GM21737 (cell line): Measurements from ENCODE around the gene LAMA5.

ENCODE experiments used
- ATAC-seq: cut with Tn5 transposase; IDR thresholded peaks from one replicate; pipeline ENCODE4 v1.9.1; 2021; ENCODE audit warnings: mild to moderate bottlenecking, moderate library complexity; ENCODE audit not compliant: unreplicated experiment

Gene LAMA5

DNA sequence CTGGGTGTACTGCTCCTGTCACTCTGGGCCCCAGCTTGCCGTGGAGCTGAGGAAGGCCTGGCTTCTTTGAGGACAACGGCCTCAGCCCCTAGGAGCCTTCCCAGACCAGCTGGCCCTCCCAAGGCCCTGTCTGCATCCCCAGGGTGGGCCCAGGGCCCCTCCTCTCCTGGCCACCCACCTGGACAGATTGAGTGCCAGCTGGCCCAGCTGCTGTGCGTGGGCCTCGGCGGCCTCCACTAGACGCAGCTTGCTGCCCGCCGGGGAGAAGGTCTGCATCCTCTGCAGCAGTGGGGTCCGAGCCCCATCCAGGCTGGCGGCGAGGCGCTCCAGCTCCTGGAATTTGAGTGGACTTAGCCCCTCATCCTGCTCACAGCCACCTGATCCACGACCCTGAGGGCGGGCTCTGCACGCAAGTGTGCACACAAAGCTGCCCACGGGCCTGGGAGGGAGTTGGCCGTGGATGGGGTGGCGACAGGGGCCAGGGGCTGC lies 49.9 kb downstream of the LAMA5 start:
- no peak for ATAC-seq

DNA sequence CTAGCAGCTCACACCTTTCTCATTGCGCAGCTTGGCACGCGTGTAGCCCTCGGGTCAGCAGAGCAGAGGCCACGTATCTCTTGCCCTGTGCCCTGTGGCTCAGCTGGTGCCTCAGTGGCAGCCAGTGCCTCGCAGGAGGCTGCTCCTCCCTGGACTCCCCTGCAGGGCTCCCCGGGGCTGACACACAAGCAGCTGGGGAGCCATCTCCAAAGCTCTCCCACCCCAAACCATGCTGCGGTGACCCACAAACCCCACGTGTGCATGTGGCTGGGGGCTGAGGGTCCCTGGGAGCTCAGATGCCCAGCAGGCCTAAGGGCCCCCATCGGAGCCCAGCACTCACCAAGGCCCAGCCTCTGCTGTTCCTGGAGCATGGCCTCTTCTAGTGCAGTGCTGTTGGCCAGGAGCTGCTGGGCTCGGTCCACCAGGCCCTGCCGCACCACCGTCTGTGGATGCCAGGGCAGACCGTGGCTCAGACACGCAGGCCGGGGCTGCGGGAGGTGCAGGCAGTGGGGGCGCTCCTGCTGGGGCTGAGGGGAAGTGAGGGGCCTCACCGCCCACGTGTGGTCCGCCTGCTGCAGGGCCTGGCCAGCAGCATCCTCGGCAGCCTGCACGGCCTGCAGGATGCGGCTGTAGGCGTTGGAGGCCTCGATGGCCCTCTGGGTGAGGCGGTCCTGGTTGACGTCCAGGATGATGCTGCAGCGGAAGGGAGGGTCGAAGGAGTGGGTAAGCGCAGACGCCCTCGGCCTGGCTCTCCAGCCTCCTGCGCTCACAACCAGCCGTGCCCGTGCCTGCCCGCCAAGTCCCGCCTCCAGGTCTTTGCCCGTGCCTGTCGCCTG lies 50.6 kb downstream of the LAMA5 start:
- ATAC-seq: no peak

DNA sequence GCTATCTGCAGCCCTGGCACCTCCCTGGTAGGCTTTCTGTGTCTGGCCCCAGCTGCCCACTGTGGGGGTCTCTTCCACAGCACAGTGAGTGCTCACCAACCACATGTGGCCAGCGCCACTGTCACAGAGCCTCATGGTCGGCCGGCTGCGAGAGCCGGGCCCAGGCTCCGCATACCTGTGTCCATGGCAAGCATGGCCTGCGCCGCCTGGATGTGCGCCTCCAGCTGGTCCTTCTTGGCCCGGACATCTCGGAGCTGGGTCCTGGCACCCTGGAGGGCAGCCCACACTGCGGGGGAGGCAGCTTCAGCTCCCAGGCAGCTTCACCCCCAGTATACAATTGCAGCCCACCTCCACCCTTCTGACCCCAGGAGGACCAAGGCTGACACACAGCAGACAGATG lies 51.3 kb downstream of the LAMA5 start:
- no peak for ATAC-seq

DNA sequence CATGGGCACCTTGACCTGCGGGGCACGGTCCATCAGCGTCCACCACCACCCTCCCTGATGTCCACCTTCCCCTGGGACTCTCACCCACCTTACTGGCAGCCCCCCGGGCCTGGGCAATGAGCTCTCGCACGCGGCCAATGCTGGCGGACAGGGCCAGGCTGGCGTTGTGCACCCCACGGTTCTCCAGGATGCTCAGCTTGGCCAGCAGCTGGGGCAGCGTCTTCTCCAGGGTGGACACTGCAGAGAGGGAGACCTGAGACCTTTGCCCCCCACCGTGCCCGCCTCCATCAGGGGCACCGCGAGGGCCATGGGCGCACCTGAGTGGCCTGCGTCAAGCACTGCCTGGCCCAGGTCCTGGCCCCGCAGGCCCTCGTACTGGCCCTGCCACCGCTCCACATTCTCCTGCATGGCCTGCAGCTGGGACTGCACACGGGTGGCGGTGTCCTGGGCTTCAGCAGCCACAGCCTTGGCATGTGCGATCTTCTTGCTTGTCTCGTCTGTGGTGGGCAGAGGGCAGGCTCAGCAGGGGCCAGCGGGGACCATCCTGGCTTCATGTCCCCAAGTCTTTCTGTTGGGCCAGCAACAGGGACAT lies 52.3 kb downstream of the LAMA5 start:
- ATAC-seq: no peak

DNA sequence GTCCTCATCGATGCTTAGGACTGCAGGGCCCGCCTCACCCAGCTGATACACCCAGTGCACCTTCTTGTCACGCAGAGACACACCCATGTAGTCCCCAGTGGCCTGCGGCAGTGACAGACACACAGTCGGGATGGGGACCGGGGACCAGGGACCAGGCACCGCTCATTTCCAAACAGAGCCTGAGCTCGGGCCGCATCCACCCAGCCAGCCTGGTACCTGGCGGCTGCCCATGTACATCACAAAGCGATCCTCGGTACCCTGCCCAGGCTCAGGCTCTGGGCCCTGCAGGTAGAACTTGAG lies 52.8 kb downstream of the LAMA5 start:
- no peak for ATAC-seq

DNA sequence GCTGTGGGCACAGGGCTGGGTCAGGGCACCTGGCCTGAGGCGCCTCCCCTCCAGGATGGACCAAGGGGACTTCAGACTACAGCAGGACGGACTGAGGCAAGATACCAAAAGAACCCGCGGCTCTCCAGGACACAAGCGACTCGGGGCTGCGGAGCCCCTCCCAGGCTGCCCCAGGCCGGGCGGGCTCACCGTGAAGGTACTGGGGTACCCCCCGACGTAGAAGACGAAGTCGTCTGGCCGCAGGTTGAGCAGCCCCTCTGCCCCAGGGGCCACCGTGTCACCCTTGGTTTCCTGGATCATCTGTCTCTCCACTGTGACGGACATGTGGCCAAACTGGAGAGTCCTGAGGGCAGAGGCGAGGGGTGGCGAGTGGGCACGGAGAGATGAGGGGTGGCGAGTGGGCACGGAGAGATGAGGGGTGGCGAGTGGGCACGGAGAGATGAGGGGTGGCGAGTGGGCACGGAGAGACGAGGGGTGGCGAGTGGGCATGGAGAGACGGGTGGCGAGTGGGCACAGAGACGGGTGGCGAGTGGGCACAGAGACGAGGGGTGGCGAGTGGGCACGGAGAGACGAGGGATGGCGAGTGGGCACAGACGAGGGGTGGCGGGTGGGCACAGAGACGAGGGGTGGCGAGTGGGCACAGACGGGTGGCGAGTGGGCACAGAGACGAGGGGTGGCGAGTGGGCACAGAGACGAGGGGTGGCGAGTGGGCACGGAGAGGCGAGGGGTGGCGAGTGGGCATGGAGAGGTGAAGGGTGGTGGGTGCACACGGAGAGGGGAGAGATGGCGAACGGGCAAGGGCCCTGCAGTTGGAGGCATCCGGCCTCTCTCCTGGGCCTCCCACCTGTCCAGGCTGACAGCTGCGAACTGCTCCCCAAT lies 53.4 kb downstream of the LAMA5 start:
- ATAC-seq: no peak

DNA sequence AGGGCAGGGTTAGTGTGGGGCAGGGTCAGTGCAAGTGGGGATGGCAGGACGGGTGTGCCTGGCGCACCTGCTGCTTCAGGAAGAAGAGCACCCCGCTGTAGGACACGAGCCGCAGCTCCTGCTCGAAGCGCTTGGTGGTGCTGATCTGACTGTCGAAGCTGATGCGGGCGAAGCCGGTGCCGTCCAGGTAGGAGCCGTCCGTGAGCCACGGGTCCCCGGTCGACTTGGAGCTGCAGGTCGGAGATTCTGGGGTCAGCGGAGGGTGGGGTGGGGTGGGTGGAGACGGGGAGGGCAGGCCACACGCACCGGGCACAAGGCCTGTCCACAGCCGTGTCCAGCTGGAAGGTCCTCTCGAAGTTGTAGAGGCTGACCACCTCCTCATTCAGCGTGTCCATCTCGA lies 54.1 kb downstream of the LAMA5 start:
- ATAC-seq: no peak

DNA sequence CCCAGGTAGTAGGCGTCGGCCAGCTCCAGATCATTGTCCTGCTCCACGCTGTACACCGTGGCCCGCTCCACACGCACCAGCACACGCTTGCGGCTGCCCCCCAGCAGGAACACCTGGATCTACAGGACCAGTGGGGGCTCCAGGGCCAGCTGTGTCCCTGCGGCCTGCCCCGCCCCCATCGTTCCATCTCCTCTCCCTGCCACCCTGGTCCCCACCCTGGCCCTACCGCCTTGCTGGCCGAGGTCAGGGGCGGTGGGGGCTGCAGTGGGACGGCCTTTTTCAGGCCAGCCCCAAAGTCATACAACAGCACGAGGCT lies 54.5 kb downstream of the LAMA5 start:
- ATAC-seq: no peak

DNA sequence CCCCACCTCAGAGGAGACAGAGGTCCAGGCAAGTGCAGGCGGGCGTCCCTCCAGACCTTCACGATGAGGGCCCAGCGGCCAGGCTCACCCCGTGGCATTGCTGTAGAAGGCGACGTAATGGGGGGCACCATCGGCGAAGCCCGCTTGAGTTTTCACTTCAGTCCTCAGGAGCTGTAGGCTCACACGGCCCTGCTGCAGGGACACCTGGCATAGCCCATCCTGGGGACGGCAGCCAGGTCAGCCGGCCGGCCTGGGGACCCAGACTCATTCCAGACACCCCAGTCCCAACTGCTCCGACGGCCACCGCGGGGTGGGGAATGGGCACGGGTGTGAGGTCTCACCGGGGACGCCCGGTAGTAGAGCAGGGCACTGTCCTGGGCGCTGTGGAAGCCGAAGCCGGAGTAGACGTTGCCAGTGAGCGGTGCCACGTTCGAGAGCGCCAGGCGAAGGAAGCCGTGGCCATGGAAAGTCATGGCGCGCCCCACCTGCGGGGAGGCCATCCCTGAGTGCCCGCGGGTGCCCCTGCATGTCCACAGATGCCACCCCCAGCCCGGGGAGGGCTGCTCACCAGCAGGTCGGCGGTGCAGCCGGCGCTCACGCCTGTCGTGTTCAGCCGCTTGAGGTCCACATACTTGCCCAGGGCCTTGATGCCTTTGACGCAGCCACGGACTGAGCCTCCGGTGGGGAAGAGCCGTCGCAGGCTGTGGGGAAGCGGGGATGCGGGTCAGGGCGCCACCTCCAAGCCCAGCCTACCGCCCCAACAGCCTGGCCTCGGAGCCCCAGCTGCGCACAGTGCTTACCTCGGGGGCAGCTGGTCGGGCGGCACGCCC lies 55.1 kb downstream of the LAMA5 start:
- no peak for ATAC-seq

DNA sequence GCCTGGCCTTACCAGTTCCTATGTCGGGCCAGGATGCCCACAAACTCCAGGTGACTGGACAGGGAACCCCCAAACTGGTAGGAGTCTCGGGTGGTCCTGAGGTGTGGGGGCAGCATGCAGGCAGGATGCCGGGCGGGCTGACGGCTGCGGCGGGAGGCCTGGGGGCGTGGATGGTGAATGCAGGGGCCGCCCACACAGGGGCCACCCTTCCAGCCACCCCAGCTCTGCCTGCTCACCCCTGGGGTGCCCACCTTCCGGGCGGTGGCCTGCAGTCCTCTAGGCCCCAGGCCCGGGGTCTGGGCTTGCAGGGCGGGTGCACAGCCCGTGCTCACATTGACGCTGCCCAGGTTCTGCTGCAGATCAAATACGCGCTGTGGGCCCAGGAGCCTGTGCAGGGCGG lies 56.0 kb downstream of the LAMA5 start:
- ATAC-seq: no peak

DNA sequence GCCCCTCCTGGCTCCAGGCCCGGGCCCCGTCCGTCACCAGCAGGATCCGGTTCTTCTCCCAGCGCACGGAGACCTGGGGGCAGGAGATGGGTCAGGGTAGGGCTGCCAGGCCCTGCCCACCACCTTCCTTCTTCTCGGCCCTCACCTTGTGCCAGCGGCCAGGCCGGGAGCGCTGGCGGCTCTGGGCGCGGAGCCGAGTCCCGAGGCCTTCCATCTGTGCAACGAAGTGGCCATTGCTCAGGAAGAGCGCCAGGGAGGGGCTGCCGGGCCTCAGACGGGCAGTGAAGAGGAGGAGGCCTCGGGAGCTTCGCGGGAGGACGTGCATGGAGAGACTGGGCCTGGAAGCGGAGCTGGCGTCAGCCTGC lies 56.4 kb downstream of the LAMA5 start:
- ATAC-seq: no peak

DNA sequence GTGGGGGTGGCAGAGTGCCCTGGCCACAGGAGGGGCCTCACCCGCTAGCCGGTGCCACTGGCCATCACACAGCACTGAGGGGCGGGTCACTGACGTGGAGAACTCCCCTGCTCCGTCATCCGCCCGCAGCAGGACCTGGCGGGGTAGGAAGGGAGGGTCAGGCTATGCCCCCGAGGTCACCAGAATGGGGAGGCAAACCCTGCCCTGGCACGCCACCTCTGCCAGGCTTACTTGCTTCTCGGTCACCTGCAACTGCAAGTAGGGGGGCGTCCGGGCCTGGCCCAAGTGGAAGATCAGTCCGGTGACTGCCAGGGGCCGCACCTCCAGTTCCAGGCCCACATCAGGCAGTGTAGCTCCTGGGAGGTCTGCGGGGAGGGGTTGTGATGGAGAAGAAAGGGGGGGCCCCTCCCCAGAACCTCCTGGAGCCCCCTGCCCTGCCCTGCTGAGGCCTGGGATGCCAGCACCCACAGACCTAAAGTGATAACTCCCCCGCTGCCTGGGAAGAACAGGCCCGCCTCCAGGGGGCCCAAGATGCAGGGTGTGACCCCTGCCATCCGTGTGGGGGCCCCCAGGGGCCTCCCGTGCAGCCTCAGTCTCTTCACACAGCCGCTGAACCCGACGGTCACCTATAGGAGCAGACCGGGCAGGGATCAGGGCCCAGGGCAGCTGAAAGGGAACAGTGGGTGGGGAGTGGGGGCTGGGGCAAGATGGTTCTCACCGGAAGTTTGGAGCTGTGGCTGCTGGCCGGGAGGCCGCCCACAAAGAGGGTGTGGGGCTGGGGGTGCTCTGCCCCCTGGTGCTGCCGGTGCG lies 57.0 kb downstream of the LAMA5 start:
- ATAC-seq: no peak

DNA sequence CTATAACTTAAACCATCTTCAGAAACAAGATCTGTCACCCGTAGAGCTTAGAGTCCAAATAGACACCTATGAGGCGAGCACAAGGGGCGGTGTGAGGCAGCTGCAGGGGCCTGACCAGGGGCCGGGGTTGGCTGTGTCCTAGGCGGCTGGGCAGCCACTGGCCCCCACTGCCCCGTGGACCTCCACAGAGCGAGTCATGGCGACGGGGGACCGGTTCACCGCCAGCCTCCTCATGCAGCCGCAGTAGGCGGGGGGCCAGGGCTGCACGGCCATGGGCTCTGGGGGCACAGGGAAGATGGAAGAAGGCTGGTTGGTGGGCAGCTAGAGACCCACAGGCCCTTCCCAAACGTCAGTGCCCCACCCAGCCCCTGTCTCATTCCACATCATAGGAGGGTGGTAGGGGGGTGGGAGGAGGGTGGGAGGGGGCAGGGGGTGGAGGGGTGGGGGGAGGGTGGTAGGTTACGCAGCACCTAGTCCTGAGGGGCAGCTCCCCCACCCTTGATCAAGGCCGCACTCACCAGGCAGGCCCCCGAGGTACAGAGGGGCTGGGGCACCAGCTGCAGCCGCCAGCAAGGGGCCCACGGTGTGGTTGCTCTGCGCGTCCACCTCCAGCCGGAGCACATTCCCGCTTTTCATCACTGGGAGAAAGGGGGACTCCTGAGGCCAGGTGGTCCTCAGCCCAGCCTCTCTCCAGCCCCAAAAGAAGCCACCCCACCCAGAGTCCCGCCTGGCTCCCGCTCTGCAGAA lies 57.7 kb downstream of the LAMA5 start:
- ATAC-seq: no peak

DNA sequence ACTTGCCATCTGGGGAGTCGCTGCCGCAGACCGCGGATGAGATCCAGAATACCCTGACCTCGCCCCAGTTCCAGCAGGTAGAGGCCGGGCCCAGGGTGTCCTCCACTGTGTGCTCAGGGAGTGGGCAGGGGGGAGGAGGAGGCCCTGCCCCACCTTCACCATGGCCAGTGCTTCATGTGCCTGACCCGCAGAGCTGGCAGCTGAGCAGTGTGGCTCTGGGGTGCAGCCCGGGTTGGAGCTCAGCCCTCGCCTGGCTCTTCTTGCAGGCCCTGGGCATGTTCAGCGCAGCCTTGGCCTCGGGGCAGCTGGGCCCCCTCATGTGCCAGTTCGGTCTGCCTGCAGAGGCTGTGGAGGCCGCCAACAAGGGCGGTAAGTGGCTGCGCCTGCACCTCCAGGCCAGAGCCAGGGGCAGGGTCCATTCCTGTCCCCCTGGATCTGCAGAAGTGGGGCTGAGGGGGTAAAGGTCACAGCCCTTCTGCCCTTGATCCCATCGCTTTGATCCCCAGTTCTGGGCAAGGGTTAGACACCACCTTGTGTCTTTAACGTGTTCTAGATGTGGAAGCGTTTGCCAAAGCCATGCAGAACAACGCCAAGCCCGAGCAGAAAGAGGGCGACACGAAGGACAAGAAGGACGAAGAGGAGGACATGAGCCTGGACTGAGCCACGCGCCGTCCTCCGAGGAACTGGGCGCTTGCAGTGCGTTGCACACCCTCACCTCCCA lies 58.9 kb downstream of the LAMA5 start:
- no peak for ATAC-seq

DNA sequence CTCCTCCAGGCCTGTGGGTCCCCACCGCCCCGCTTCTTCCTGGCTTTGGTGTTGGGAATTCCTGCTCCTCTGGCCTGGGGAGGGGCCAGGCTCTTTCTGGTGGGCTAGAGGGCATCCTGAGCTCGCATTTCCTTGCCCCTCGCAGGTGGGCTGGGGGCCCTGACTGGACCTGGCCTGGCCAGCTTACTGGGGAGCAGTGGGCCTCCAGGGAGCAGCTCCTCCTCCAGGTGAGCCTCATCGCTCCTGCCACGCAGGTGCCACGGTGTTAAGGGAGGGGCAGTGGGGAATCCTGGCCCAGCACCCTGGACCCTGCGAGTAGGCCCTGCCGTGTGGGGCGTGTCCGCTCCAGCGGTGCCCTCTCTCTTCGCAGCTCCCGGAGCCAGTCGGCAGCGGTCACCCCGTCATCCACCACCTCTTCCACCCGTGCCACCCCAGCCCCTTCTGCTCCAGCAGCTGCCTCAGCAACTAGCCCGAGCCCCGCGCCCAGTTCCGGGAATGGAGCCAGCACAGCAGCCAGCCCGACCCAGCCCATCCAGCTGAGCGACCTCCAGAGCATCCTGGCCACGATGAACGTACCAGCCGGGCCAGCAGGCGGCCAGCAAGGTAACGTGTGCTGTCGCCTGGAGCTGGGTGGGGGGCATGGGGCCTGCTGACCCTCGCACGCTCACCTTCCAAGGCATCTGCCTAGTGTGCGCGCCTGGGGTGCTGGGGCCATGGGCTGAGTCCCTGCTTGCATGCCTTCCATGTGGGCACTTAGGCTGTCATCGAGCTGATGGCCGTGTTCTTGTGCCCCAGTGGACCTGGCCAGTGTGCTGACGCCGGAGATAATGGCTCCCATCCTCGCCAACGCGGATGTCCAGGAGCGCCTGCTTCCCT lies 59.6 kb downstream of the LAMA5 start:
- ATAC-seq: no peak

DNA sequence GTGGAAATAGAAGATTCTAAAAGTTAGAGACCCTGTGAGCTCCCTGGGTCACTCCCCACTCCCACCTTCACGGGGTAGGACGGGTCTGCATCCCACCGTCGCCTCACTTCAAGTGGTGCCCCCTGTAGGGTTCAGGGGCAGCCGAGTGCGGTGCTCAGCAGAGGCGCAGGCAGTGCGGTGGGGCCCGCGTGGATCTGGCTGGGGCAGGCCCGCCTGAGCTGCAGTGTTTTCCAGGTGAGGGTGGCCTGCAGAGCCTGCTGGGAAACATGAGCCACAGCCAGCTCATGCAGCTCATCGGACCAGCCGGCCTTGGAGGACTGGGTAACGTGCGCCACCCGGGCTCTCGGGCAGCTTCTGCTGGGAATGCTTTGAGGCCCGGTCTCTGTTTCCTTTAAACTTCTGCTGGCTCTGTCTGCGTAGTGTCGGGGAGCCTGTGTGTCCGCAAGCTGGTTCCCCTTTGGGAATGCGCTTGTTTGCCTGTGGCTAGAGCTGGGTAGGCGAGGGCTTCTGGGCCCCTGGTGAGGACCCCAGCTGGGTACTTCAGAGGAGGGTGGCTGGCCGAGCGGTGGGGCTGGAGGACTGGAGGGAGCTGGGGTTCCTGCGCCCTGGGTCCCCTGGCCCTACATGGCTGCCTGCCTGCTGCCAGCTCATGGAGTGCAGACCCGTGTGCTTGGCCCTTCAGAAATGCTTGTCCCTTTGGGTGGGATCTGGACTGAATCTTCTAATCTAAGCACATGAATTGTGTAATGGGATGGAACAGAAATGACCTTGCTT lies 60.5 kb downstream of the LAMA5 start:
- ATAC-seq: no peak

DNA sequence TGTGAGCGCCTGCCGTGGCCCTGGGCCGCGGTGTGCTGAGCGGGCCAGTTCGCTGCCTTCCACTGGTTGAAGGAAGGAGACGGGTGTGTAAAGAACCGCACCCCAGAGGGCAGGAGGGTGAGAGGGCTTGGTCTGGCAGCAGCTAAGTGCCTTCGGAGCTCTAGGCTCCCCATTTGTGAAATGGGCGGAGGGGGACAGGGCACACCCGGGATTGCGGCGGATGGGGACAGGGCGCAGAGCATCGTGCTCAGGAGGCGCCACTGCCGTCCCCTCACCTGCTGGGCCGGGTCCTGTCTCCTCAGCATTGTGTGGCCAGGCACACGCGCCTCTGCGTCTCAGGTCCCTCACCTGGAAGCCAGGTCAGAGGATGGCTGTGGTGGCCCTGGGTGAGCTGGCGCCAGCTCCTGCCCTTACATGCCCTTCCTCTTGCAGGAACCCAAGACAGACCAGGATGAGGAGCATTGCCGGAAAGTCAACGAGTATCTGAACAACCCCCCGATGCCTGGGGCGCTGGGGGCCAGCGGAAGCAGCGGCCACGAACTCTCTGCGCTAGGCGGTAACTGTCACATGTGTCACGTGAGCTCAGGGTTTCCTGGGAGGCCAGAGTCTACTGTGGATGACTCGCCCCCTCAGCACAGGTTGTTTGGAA lies 61.2 kb downstream of the LAMA5 start:
- no peak for ATAC-seq
